Stimulated activated CD4-positive, alpha-beta T cell treated with anti-CD3 and anti-CD28 coated beads, Interleukin-1b, Interleukin-23, amount 100 ng/mL, for 1 hour (primary cell): ENCODE data around the gene FBXO9.

Source experiments
- DNase-seq, 2 donors: peaks; one replicate each; pipeline ENCODE4 v3.0.0-alpha.2; 2020; ENCODE audit warnings: low read depth in 2 of 2

Gene FBXO9

DNA sequence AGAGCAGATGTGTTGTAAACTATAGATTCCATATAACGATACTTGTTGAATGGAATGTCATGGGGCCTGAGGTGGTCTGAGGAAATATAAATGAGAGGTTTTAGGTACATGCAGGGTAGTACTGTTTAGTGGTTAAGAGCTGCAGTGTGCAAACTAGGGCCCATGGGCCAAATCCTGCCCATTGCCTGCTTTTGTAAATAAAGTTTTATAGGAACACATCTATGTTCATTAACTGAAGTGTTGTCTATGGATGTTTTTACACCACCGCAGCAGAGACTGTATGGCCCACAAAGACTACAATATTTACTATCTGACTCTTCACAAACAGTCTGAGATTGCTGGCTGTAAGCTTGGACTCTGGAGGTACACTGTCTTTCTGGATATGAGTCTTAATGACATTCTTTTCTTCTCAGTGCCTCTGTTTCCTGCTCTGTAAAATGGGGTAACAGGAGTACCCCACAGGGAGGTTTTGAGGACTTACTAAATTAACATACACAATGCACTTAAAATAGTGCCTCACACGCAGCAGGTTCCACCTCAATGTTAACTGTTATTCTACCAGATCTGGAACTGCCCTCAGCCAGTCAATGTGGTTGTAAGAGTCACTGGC lies 70.9 kb downstream of the FBXO9 start:
- DNase-seq, result no peak

DNA sequence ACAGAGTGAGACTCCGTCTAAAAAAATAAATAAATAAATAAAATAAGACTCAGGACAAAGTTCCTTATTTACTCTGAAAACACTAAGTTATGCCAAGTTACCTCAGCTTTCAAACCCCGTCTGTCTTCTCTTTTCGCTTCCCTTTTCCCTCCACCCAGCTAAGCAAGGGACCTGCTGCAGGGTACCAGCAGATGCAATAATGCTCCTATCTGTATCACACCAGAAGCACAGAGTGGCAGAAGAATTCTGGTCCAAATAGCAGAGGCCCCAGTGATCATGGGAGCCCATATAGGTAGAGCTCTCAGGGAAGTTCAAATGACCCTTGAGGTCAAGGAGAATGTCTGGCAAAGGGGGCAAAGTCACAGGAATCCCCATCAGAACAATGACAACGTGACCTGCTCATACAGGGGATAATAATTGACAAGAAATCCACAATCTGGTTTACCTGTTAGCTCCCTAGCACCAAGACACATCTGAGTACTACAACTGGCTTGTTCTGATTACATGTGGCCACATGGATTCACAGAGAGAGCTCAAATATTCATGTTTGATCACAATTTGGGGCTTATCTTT lies 74.7 kb downstream of the FBXO9 start:
- DNase-seq, result no peak

GRCh38 chr6:53142810-53143209 lies 77.6 kb downstream of the FBXO9 start:
- DNase-seq, result no peak

- DNase-seq, result no peak
Observed at GRCh38 chr6:53143710-53144109, 78.5 kb downstream of the FBXO9 start.

GRCh38 chr6:53144802-53145201 lies 79.6 kb downstream of the FBXO9 start:
- DNase-seq, result no peak

- no peak for DNase-seq
Observed at GRCh38 chr6:53148684-53149083, 83.5 kb downstream of the FBXO9 start, which contains the start of gene GCM1. Gene GCM1, minus strand, starts transcription at chr6:53148841. Its CDS starts 3,209 bp downstream, at chr6:53145632.
